ENCODE data around the gene PDXK. TPM values are rescaled to one million over a fixed set of nuclear protein-coding genes. Genes with fewer than 3 reads are reported as not detected.
A peak's percentile ranks its signal among the peaks of the same experiment; 100 is the strongest.

The PDXK gene
- total RNA-seq, 4 donors from 2014 or later: 45.0 to 66.0 (median 57.4) TPM

- H3K9me3 ChIP-seq: no peaks in the 10 kb centered on the region
- peak overlapping the region; percentile 88 for H3K27ac ChIP-seq
- H3K36me3 ChIP-seq: peaks cover 7% of the 10 kb centered on the region
- TF ChIP-seq EP300 (IDR thresholded peaks at IDR 0.05): no peak
- TF ChIP-seq POLR2AphosphoS5 (IDR thresholded peaks at IDR 0.05): peak in 2 of 3 donors; percentile 54 to 86
- TF ChIP-seq POLR2A (IDR thresholded peaks at IDR 0.05): peak in 1 of 2 donors; percentile 37
- TF ChIP-seq CTCF (IDR thresholded peaks at IDR 0.05): no peak
- H3K4me3 ChIP-seq: peak overlapping the region; percentile 46
- WGBS: 23% methylated on average over 33 of the region's 59 CpGs
- H3K4me1 ChIP-seq: peaks cover 78% of the 10 kb centered on the region
- DNase-seq (ENCODE audit: low spot score in 2 of 2): peak; percentile 94 to 96
- no peaks in the 10 kb centered on the region for H3K27me3 ChIP-seq
These were observed 9.8 kb downstream of the PDXK start for GRCh38 chr21:43728467-43729390.

DNA sequence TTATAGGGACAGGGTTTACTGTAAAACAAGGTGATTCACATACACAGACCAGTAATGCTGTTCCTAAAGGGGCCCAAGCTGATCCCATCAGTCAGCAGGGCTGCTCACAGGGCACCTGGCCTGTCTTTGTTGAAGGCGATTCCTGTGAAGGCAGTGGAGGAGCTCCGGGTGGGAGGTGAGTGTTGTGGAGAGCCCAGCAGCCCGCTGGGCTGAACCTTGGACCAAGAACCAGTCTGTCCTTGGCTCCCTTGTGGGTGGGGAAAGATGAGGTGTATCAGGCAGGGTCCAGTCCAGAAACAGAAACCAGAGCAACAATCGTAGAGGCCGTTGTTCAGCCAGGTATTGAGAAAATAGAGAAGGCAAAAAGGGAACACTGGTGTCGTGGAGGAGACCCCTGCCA lies 12.5 kb downstream of the PDXK start:
- DNase-seq (ENCODE audit: low spot score in 2 of 2): no peak
- Histone ChIP-seq H3K4me1 (peaks cover 77% of the 10 kb centered on the region), H3K9me3 (no peaks in the 10 kb centered on the region), H3K4me3 (no peak overlapping the region), H3K36me3 (peaks cover 5% of the 10 kb centered on the region), H3K27me3 (no peaks in the 10 kb centered on the region), H3K27ac (no peak overlapping the region)
- TF ChIP-seq EP300 (IDR thresholded peaks at IDR 0.05) (no peak), CTCF (IDR thresholded peaks at IDR 0.05) (no peak), POLR2A (IDR thresholded peaks at IDR 0.05) (no peak), POLR2AphosphoS5 (IDR thresholded peaks at IDR 0.05) (no peak)
- 81% methylated on average over 6 of the region's 6 CpGs for WGBS

- Histone ChIP-seq H3K27me3 (no peaks in the 10 kb centered on the region), H3K36me3 (peaks cover 11% of the 10 kb centered on the region), H3K9me3 (no peaks in the 10 kb centered on the region), H3K4me3 (no peak overlapping the region), H3K27ac (peak overlapping the region; percentile 5), H3K4me1 (peaks cover 70% of the 10 kb centered on the region)
- peak in 1 of 2 donors; percentile 73 for DNase-seq (ENCODE audit: low spot score in 2 of 2)
- 44% methylated on average over 22 of the region's 23 CpGs for WGBS
- TF ChIP-seq EP300 (IDR thresholded peaks at IDR 0.05) (no peak), CTCF (IDR thresholded peaks at IDR 0.05) (no peak), POLR2AphosphoS5 (IDR thresholded peaks at IDR 0.05) (no peak), POLR2A (IDR thresholded peaks at IDR 0.05) (no peak)
These were observed 13.2 kb downstream of the PDXK start for GRCh38 chr21:43731891-43732711.

- H3K27me3 ChIP-seq: no peaks in the 10 kb centered on the region
- H3K4me1 ChIP-seq: peaks cover 61% of the 10 kb centered on the region
- no peak overlapping the region for H3K4me3 ChIP-seq
- TF ChIP-seq POLR2AphosphoS5 (IDR thresholded peaks at IDR 0.05) (no peak), CTCF (IDR thresholded peaks at IDR 0.05) (no peak), EP300 (IDR thresholded peaks at IDR 0.05) (no peak), POLR2A (IDR thresholded peaks at IDR 0.05) (no peak)
- H3K36me3 ChIP-seq: peaks cover 20% of the 10 kb centered on the region
- 50% methylated on average over 10 of the region's 10 CpGs for WGBS
- no peak for DNase-seq (ENCODE audit: low spot score in 2 of 2)
- no peaks in the 10 kb centered on the region for H3K9me3 ChIP-seq
- H3K27ac ChIP-seq: no peak overlapping the region
These were observed 14.1 kb downstream of the PDXK start for GRCh38 chr21:43733060-43733459.
